ENCODE measurements around the gene FAM200C. TPM values are rescaled to one million over a fixed set of nuclear protein-coding genes. Genes with fewer than 3 reads are reported as not detected.

Gene FAM200C
- total and polyA plus RNA-seq, 10 of the 15 experiments (the other 5 are each of a cell fraction or from before 2014, with no cell fraction given), result 1.0 to 5.4 (median 2.2) TPM

DNA sequence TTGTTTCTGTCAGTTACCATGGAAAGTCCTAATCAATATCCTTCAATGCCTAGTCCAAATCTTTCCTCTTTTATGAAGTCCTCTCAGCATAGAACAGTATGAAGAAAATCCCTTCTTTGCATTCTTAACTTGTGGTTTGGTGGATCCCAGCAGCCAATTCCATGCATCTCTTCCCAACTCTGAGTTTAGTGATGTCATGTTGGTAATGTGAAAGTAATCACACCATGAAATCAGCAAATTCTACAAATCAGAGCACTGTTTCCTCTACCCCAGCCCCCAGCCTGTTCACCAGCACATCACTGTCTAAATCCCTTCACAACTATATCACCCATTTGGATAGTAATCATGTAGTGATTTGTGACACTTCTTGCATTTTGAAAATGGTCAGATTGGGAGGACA is 24.7 kb downstream of the FAM200C start (continued):
- TF ChIP-seq, protein P1, sequence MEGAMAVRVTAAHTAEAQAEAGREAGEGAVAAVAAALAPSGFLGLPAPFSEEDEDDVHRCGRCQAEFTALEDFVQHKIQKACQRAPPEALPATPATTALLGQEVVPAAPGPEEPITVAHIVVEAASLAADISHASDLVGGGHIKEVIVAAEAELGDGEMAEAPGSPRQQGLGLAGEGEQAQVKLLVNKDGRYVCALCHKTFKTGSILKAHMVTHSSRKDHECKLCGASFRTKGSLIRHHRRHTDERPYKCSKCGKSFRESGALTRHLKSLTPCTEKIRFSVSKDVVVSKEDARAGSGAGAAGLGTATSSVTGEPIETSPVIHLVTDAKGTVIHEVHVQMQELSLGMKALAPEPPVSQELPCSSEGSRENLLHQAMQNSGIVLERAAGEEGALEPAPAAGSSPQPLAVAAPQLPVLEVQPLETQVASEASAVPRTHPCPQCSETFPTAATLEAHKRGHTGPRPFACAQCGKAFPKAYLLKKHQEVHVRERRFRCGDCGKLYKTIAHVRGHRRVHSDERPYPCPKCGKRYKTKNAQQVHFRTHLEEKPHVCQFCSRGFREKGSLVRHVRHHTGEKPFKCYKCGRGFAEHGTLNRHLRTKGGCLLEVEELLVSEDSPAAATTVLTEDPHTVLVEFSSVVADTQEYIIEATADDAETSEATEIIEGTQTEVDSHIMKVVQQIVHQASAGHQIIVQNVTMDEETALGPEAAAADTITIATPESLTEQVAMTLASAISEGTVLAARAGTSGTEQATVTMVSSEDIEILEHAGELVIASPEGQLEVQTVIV (IDR thresholded peaks at IDR 0.05; ENCODE audit: borderline replicate concordance, partially characterized antibody), result no peak
- TF ChIP-seq TAF1 (IDR thresholded peaks at IDR 0.05; ENCODE audit: borderline replicate concordance, low read depth, low read length) (no peak), MYB (IDR thresholded peaks at IDR 0.05; ENCODE audit: borderline replicate concordance, low read depth, low read length) (no peak), NFXL1 (IDR thresholded peaks at IDR 0.05; ENCODE audit: borderline replicate concordance) (no peak), EP300 (IDR thresholded peaks at IDR 0.05; ENCODE audit: borderline replicate concordance in 1 of 2, control insufficient read depth in 1 of 2, low read depth in 2 of 2, low read length in 2 of 2) (no peak)
- TF ChIP-seq, protein P2, sequence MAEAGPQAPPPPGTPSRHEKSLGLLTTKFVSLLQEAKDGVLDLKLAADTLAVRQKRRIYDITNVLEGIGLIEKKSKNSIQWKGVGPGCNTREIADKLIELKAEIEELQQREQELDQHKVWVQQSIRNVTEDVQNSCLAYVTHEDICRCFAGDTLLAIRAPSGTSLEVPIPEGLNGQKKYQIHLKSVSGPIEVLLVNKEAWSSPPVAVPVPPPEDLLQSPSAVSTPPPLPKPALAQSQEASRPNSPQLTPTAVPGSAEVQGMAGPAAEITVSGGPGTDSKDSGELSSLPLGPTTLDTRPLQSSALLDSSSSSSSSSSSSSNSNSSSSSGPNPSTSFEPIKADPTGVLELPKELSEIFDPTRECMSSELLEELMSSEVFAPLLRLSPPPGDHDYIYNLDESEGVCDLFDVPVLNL (IDR thresholded peaks at IDR 0.05; ENCODE audit: low read depth, low read length), result no peak

GRCh38 chr5:160371294-160371693 is 28.6 kb downstream of the FAM200C start:
- Histone ChIP-seq H3K4me2 (ENCODE audit: control insufficient read depth, insufficient read depth) (no peak overlapping the region), H3K79me2 (ENCODE audit: control insufficient read depth, insufficient read depth, low read length) (no peaks in the 10 kb centered on the region), H3K9ac (ENCODE audit: control insufficient read depth, insufficient read depth, low read length) (no peak overlapping the region), H2AFZ (ENCODE audit: control insufficient read depth, low read depth, low read length) (no peak overlapping the region), H3K36me3 (ENCODE audit: control insufficient read depth in 2 of 2, insufficient read depth in 2 of 2, low read length in 1 of 2) (no peaks in the 10 kb centered on the region), H3K4me1 (ENCODE audit: control insufficient read depth, insufficient read depth, low read length) (no peaks in the 10 kb centered on the region), H3K9me3 (replicated peaks; ENCODE audit: control insufficient read depth, insufficient read depth, low read length) (no peaks in the 10 kb centered on the region), H3K4me3 (no peak overlapping the region), H3K27ac (ENCODE audit: control insufficient read depth, insufficient read depth) (no peak overlapping the region), H4K20me1 (ENCODE audit: control insufficient read depth, insufficient read depth) (no peaks in the 10 kb centered on the region), H3K27me3 (replicated peaks in 1 of 2; ENCODE audit: control insufficient read depth in 2 of 2, insufficient read depth in 2 of 2, low read length in 1 of 2) (peaks cover 2 to 10% of the 10 kb centered on the region in 2 experiments; a peak in 3 of 4 replicates)
- ChIA-PET SMC1A (ENCODE audit: uncharacterized antibody, unreplicated experiment) (interaction anchor here (1.6 kb wide), 1 partner anchor 18 kb away, joined by 4 read pairs; no protein-coding TSS in a partner anchor), POLR2A (no interaction called here), CTCF (no interaction called here), RAD21 (ENCODE audit: unreplicated experiment) (no interaction called here)
- ATAC-seq, result no peak
- in situ Hi-C loops (cut with MboI) (no loop called here), intact Hi-C loops (cut with micrococcal nuclease; ENCODE audit: unreplicated experiment) (no loop called here)
- BruUV-seq (replicated peaks), result no TSS peak
- no peak for DNase-seq (ENCODE audit: low read depth, low spot score)
- FAIRE-seq, result no peak
- no peak for TF ChIP-seq NR2C1 (IDR thresholded peaks at IDR 0.05)
- TF ChIP-seq IRF4 (IDR thresholded peaks at IDR 0.05; ENCODE audit: low read depth, low read length), result no peak
- TF ChIP-seq, protein P3, sequence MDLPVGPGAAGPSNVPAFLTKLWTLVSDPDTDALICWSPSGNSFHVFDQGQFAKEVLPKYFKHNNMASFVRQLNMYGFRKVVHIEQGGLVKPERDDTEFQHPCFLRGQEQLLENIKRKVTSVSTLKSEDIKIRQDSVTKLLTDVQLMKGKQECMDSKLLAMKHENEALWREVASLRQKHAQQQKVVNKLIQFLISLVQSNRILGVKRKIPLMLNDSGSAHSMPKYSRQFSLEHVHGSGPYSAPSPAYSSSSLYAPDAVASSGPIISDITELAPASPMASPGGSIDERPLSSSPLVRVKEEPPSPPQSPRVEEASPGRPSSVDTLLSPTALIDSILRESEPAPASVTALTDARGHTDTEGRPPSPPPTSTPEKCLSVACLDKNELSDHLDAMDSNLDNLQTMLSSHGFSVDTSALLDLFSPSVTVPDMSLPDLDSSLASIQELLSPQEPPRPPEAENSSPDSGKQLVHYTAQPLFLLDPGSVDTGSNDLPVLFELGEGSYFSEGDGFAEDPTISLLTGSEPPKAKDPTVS (IDR thresholded peaks at IDR 0.05; ENCODE audit: low read depth, low read length), result no peak
- TF ChIP-seq EGR1 (IDR thresholded peaks at IDR 0.05; ENCODE audit: borderline replicate concordance in 1 of 2, low read depth in 2 of 2, low read length in 2 of 2), result no peak
- TF ChIP-seq SREBF1 (IDR thresholded peaks at IDR 0.05; ENCODE audit: low read length), result no peak
- no peak for TF ChIP-seq ZBTB11 (CRISPR knock-in tag; IDR thresholded peaks at IDR 0.05)
